HCT116 (cell line): ENCODE data around the gene NUP210. TPM values are rescaled to one million over a fixed set of nuclear protein-coding genes. Genes with fewer than 3 reads are reported as not detected.

Experiments used
- ATAC-seq: fragments of 200-7000 bp; cut with Tn5 transposase; 2 replicates; pipeline ENCODE4 v1.9.1; 2020; ENCODE audit warnings: mild to moderate bottlenecking, moderate library complexity
- BruUV-seq: library from RNA; stranded (reverse); fragments of 400-500 nt; replicated peaks from 2 replicates; lab custom pipeline; 2021; lab: Mats Ljungman, UMichigan
- CTCF ChIA-PET: fragments of 300-600 bp; sonication (Branson Sonifier 250); formaldehyde crosslinking; loops from one replicate; lab custom pipeline; 2021; ENCODE audit warnings: antibody characterized with exemption; lab: Charles Lee
- POLR2A ChIA-PET: fragments of 300-600, 350-600 bp; sonication (Branson Sonifier 250); formaldehyde crosslinking; loops from one replicate; lab custom pipeline; 2021; ENCODE audit warnings: antibody characterized with exemption; lab: Charles Lee
- RAD21 ChIA-PET, 2 experiments: fragments of 300-600 bp; sonication (Branson Sonifier 250); formaldehyde crosslinking; loops; one replicate each; lab custom pipeline; 2023; ENCODE audit warnings: low total read pairs in 2 of 2; ENCODE audit not compliant: uncharacterized antibody in 2 of 2, unreplicated experiment in 2 of 2, low non-redundant PET in 1 of 2; lab: Charles Lee
- DNase-seq: peaks from one replicate; pipeline ENCODE4 v3.0.0-alpha.2; 2010; ENCODE audit warnings: low read depth, low spot score
- H2AFZ ChIP-seq: fragments of 200-600 bp; shearing (Covaris generic), sonication (generic); 2 replicates; pipeline ENCODE4 v1.6.1; 2017; ENCODE audit warnings: low read depth, mixed run types, mixed read lengths, antibody characterized with exemption, low read length; ENCODE audit not compliant: poor library complexity, severe bottlenecking
- H3K27ac ChIP-seq: 2 replicates; pipeline ENCODE4 v1.5.1; 2012; ENCODE audit warnings: low read depth, low read length
- H3K27me3 ChIP-seq: fragments of 200-600 bp; sonication (generic); 2 replicates; pipeline ENCODE4 v1.6.1; 2016; ENCODE audit warnings: mixed run types, low read length, mixed read lengths; ENCODE audit not compliant: insufficient read depth
- H3K36me3 ChIP-seq, 2 experiments: fragments of 200-500 bp in 1 of 2; fragments of 200-600 bp in 1 of 2; sonication (Bioruptor generic) in 1 of 2; sonication (generic) in 1 of 2; 2 replicates each; pipeline versions ENCODE4 v1.5.1 to v1.6.1; 2014 to 2016; ENCODE audit warnings: low read length in 2 of 2, inconsistent platforms in 1 of 2, mixed read lengths in 1 of 2, mixed run types in 1 of 2; ENCODE audit not compliant: insufficient read depth in 2 of 2, control insufficient read depth in 1 of 2
- H3K4me1 ChIP-seq, 2 experiments: fragments of 200-600 bp in 1 of 2; sonication (generic) in 1 of 2; 2 replicates each; pipeline versions ENCODE4 v1.5.1 to v1.6.1; 2012 to 2017; ENCODE audit warnings: low read length in 2 of 2, inconsistent platforms in 1 of 2, mild to moderate bottlenecking in 1 of 2, mixed read lengths in 1 of 2, mixed run types in 1 of 2, moderate library complexity in 1 of 2; ENCODE audit not compliant: insufficient read depth in 2 of 2, control insufficient read depth in 1 of 2
- H3K4me2 ChIP-seq: fragments of 200-600 bp; sonication (generic); 2 replicates; pipeline ENCODE4 v1.6.1; 2017; ENCODE audit warnings: mixed run types, low read length, mixed read lengths
- H3K4me3 ChIP-seq, 2 experiments: fragments of 200-600 bp in 1 of 2; sonication (generic) in 1 of 2; replicated peaks in 1 of 2; 2 replicates each; pipeline ENCODE4 v1.5.1; 2011 to 2016; ENCODE audit warnings: low read length in 2 of 2, control low read depth in 1 of 2, low read depth in 1 of 2, mild to moderate bottlenecking in 1 of 2, mixed read lengths in 1 of 2, mixed run types in 1 of 2
- H3K79me2 ChIP-seq: fragments of 200-600 bp; sonication (generic); 2 replicates; pipeline ENCODE4 v1.6.1; 2017; ENCODE audit warnings: mild to moderate bottlenecking, mixed run types, low read length, moderate library complexity, mixed read lengths; ENCODE audit not compliant: insufficient read depth
- H3K9ac ChIP-seq: fragments of 200-600 bp; sonication (generic); 2 replicates; pipeline ENCODE4 v1.6.1; 2016; ENCODE audit warnings: low read length, mixed read lengths
- H3K9me2 ChIP-seq: fragments of 200-600 bp; sonication (generic), shearing (Covaris generic); 2 replicates; pipeline ENCODE4 v1.6.1; 2017; ENCODE audit warnings: mixed run types, mild to moderate bottlenecking, moderate library complexity; ENCODE audit not compliant: insufficient read depth
- H3K9me3 ChIP-seq, 2 experiments: fragments of 200-500 bp in 1 of 2; fragments of 200-600 bp in 1 of 2; sonication (Bioruptor generic) in 1 of 2; sonication (generic) in 1 of 2; 2 replicates each; pipeline ENCODE4 v1.6.1; 2014 to 2017; ENCODE audit warnings: low read length in 2 of 2, mixed read lengths in 2 of 2, inconsistent platforms in 1 of 2, low read depth in 1 of 2, mild to moderate bottlenecking in 1 of 2, mixed run types in 1 of 2, moderate library complexity in 1 of 2; ENCODE audit not compliant: control insufficient read depth in 1 of 2, insufficient read depth in 1 of 2
- H4K20me1 ChIP-seq: fragments of 200-600 bp; sonication (generic), shearing (Covaris generic); 2 replicates; pipeline ENCODE4 v1.6.1; 2017; ENCODE audit warnings: mixed run types, mild to moderate bottlenecking, moderate library complexity; ENCODE audit not compliant: insufficient read depth
- CBX3 ChIP-seq: IDR thresholded peaks from 2 replicates; pipeline ENCODE4 v1.6.1; 2012; ENCODE audit warnings: low read depth
- CEBPB ChIP-seq: IDR thresholded peaks from 2 replicates; pipeline ENCODE4 v1.6.1; 2012; ENCODE audit warnings: low read depth
- EGR1 ChIP-seq: IDR thresholded peaks from 2 replicates; pipeline ENCODE4 v1.6.1; 2012; ENCODE audit warnings: low read depth
- EZH2 ChIP-seq: fragments of 200-600 bp; sonication (generic); IDR thresholded peaks from 2 replicates; pipeline ENCODE4 v1.6.1; 2017; ENCODE audit warnings: antibody characterized with exemption, mixed run types
- EZH2phosphoT487 ChIP-seq: fragments of 200-600 bp; IDR thresholded peaks from 2 replicates; pipeline ENCODE4 v1.6.1; 2018; ENCODE audit warnings: antibody characterized with exemption, borderline replicate concordance
- POLR2A ChIP-seq: IDR thresholded peaks from 2 replicates; pipeline ENCODE4 v1.7.0; 2011; ENCODE audit warnings: borderline replicate concordance; ENCODE audit not compliant: insufficient read depth, insufficient read length; ENCODE audit errors: extremely low read depth
- REST ChIP-seq: IDR thresholded peaks from 2 replicates; pipeline ENCODE4 v1.6.1; 2012; ENCODE audit warnings: low read depth
- ZBTB33 ChIP-seq: IDR thresholded peaks from 2 replicates; pipeline ENCODE4 v1.6.1; 2011; ENCODE audit warnings: mild to moderate bottlenecking, low read length, moderate library complexity; ENCODE audit not compliant: insufficient replicate concordance; ENCODE audit errors: extremely low read depth
- ZFX ChIP-seq: fragments of 450-650 bp; IDR thresholded peaks from 2 replicates; pipeline ENCODE4 v1.6.1; 2017
- intact Hi-C: fragments of 100-400 bp; cut with micrococcal nuclease; formaldehyde crosslinking; loops from 2 replicates; pipeline ENCODE4 v1.10.0; 2022
- total RNA-seq: library from RNA; stranded (reverse); gene quantifications from one replicate; pipeline ENCODE4 v1.2.1, GENCODE V29; 2021; ENCODE audit not compliant: unreplicated experiment
- TF ChIP-seq, protein P1 (sequence below): IDR thresholded peaks from 2 replicates; pipeline ENCODE4 v1.6.1; 2012

The NUP210 gene
- total RNA-seq, 1 experiment from 2014 or later: 74.9 TPM

- no peak overlapping the region for H2AFZ ChIP-seq
- ChIA-PET POLR2A (no interaction called here), RAD21 (no interaction called here), CTCF (interaction anchor here (0.8 kb wide), 1 partner anchor 85 kb away, joined by 3 read pairs; no protein-coding TSS in a partner anchor)
- no peak overlapping the region for H3K4me2 ChIP-seq
- intact Hi-C loops: no loop called here
- no peaks in the 10 kb centered on the region for H3K27me3 ChIP-seq
- no peak for ATAC-seq
- peaks cover 4 to 10% of the 10 kb centered on the region in 2 experiments; a peak in 3 of 4 replicates for H3K36me3 ChIP-seq
- H3K9ac ChIP-seq: no peak overlapping the region
- no peaks in the 10 kb centered on the region for H3K9me3 ChIP-seq
- no peaks in the 10 kb centered on the region for H3K4me1 ChIP-seq
- TF ChIP-seq EZH2phosphoT487: no peak
- TF ChIP-seq, protein P1, sequence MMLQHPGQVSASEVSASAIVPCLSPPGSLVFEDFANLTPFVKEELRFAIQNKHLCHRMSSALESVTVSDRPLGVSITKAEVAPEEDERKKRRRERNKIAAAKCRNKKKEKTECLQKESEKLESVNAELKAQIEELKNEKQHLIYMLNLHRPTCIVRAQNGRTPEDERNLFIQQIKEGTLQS: no peak
- no peak for TF ChIP-seq ZFX
- TF ChIP-seq REST: no peak
- no peak for TF ChIP-seq CEBPB
- no peak for TF ChIP-seq EGR1
- no peak for TF ChIP-seq CBX3
- TF ChIP-seq ZBTB33: no peak
- TF ChIP-seq POLR2A: no peak
- no peak for TF ChIP-seq EZH2
- H3K79me2 ChIP-seq: no peaks in the 10 kb centered on the region
- DNase-seq: no peak
- H3K27ac ChIP-seq: no peak overlapping the region
- H4K20me1 ChIP-seq: no peaks in the 10 kb centered on the region
- no peak overlapping the region for H3K4me3 ChIP-seq
- no peaks in the 10 kb centered on the region for H3K9me2 ChIP-seq
- BruUV-seq: no TSS peak
Measured at GRCh38 chr3:13314877-13315276, 105.2 kb downstream of the NUP210 start.
